ENCODE measurements around the gene EEF1AKMT3.

- TF ChIP-seq POLR2A (IDR thresholded peaks at IDR 0.05): no peak
- TF ChIP-seq, protein P1, sequence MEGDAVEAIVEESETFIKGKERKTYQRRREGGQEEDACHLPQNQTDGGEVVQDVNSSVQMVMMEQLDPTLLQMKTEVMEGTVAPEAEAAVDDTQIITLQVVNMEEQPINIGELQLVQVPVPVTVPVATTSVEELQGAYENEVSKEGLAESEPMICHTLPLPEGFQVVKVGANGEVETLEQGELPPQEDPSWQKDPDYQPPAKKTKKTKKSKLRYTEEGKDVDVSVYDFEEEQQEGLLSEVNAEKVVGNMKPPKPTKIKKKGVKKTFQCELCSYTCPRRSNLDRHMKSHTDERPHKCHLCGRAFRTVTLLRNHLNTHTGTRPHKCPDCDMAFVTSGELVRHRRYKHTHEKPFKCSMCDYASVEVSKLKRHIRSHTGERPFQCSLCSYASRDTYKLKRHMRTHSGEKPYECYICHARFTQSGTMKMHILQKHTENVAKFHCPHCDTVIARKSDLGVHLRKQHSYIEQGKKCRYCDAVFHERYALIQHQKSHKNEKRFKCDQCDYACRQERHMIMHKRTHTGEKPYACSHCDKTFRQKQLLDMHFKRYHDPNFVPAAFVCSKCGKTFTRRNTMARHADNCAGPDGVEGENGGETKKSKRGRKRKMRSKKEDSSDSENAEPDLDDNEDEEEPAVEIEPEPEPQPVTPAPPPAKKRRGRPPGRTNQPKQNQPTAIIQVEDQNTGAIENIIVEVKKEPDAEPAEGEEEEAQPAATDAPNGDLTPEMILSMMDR (IDR thresholded peaks at IDR 0.05): no peak
- TF ChIP-seq POLR2AphosphoS5 (IDR thresholded peaks at IDR 0.05): no peak
- no peak for TF ChIP-seq EP300 (IDR thresholded peaks at IDR 0.05)
Measured at GRCh38 chr12:57739914-57740538, 32.4 kb upstream of the EEF1AKMT3 start.

Data from stomach (tissue), 4 donors.